Osteocyte (in vitro differentiated cells): ENCODE measurements around the gene LGALS8. TPM values are rescaled to one million over a fixed set of nuclear protein-coding genes. Genes with fewer than 3 reads are reported as not detected.

Source experiments
- DNase-seq: peaks from one replicate; pipeline ENCODE4 v3.0.0; 2021; ENCODE audit warnings: mixed read lengths; ENCODE audit not compliant: unreplicated experiment; ENCODE audit errors: extremely low spot score
- H3K27ac Mint-ChIP-seq: one replicate; pipeline ENCODE4 v1.8.0; 2021; ENCODE audit warnings: mild to moderate bottlenecking, mixed read lengths; ENCODE audit not compliant: unreplicated experiment
- H3K27me3 Mint-ChIP-seq: one replicate; pipeline ENCODE4 v1.8.0; 2021; ENCODE audit warnings: mixed read lengths; ENCODE audit not compliant: unreplicated experiment
- H3K36me3 Mint-ChIP-seq: one replicate; pipeline ENCODE4 v1.8.0; 2021; ENCODE audit warnings: mixed read lengths; ENCODE audit not compliant: unreplicated experiment
- H3K4me1 Mint-ChIP-seq: one replicate; pipeline ENCODE4 v1.8.0; 2021; ENCODE audit warnings: mixed read lengths; ENCODE audit not compliant: unreplicated experiment
- H3K4me3 Mint-ChIP-seq: one replicate; pipeline ENCODE4 v1.8.0; 2021; ENCODE audit warnings: mild to moderate bottlenecking, moderate library complexity, mixed read lengths; ENCODE audit not compliant: unreplicated experiment
- H3K9me3 Mint-ChIP-seq: one replicate; pipeline ENCODE4 v1.8.0; 2021; ENCODE audit warnings: mixed read lengths; ENCODE audit not compliant: unreplicated experiment
- CTCF ChIP-seq: fragments of 200-600 bp; sonication (generic); IDR thresholded peaks from 2 replicates; pipeline ENCODE4 v1.5.0; 2021; ENCODE audit warnings: antibody characterized with exemption, mild to moderate bottlenecking, moderate library complexity
- total RNA-seq: library from RNA; stranded (reverse); gene quantifications from 2 replicates; pipeline ENCODE4 v1.2.1, GENCODE V29; 2021

Gene LGALS8
- total RNA-seq, 1 donor from 2014 or later: 32.4 TPM

- DNase-seq: no peak
- no peaks in the 10 kb centered on the region for H3K27me3 Mint-ChIP-seq
- no peak overlapping the region for H3K4me3 Mint-ChIP-seq
- H3K36me3 Mint-ChIP-seq: peaks cover 36% of the 10 kb centered on the region
- no peak for TF ChIP-seq CTCF
- no peaks in the 10 kb centered on the region for H3K4me1 Mint-ChIP-seq
- no peaks in the 10 kb centered on the region for H3K9me3 Mint-ChIP-seq
- H3K27ac Mint-ChIP-seq: no peak overlapping the region
Observed at GRCh38 chr1:236540813-236541465, 17.2 kb downstream of the LGALS8 start.

- Mint-ChIP-seq H3K27ac (no peak overlapping the region), H3K36me3 (peaks cover 40% of the 10 kb centered on the region), H3K4me3 (no peak overlapping the region)
Observed at GRCh38 chr1:236541710-236542109, 17.9 kb downstream of the LGALS8 start.

GRCh38 chr1:236543065-236543669, 19.4 kb downstream of the LGALS8 start:
- no peak overlapping the region for H3K27ac Mint-ChIP-seq
- no peaks in the 10 kb centered on the region for H3K27me3 Mint-ChIP-seq
- H3K4me1 Mint-ChIP-seq: no peaks in the 10 kb centered on the region
- no peaks in the 10 kb centered on the region for H3K9me3 Mint-ChIP-seq
- DNase-seq: no peak
- no peak for TF ChIP-seq CTCF
- peaks cover 46% of the 10 kb centered on the region for H3K36me3 Mint-ChIP-seq
- no peak overlapping the region for H3K4me3 Mint-ChIP-seq

More at GRCh38 chr1:236541710-236542109, 17.9 kb downstream of the LGALS8 start:
- no peak for DNase-seq
- Mint-ChIP-seq H3K9me3 (no peaks in the 10 kb centered on the region), H3K4me1 (no peaks in the 10 kb centered on the region), H3K27me3 (no peaks in the 10 kb centered on the region)
- TF ChIP-seq CTCF: no peak

GRCh38 chr1:236545621-236546169, 21.9 kb downstream of the LGALS8 start:
- peak; percentile 53 for DNase-seq
- H3K4me3 Mint-ChIP-seq: no peak overlapping the region
- TF ChIP-seq CTCF: no peak

GRCh38 chr1:236548452-236548851, 24.7 kb downstream of the LGALS8 start:
- no peaks in the 10 kb centered on the region for H3K9me3 Mint-ChIP-seq
- H3K36me3 Mint-ChIP-seq: peaks cover 67% of the 10 kb centered on the region
- H3K4me1 Mint-ChIP-seq: no peaks in the 10 kb centered on the region
- no peak for DNase-seq
- TF ChIP-seq CTCF: no peak
- no peak overlapping the region for H3K4me3 Mint-ChIP-seq
- H3K27ac Mint-ChIP-seq: no peak overlapping the region
- no peaks in the 10 kb centered on the region for H3K27me3 Mint-ChIP-seq

More at GRCh38 chr1:236545621-236546169, 21.9 kb downstream of the LGALS8 start:
- Mint-ChIP-seq H3K4me1 (no peaks in the 10 kb centered on the region), H3K9me3 (no peaks in the 10 kb centered on the region), H3K27me3 (no peaks in the 10 kb centered on the region), H3K27ac (no peak overlapping the region), H3K36me3 (peaks cover 52% of the 10 kb centered on the region)
